Glomerular visceral epithelial cell (primary cell): ENCODE data around the gene OGFOD3.
"Not testable (repeated sequence)": the region's sequence is repeated elsewhere in the genome, so short reads cannot be mapped to it uniquely, and the experiment has no call there.

Experiments
- DNase-seq: peaks from one replicate; pipeline ENCODE4 v3.0.0-alpha.2; 2016; ENCODE audit errors: extremely low spot score

The OGFOD3 gene

DNA sequence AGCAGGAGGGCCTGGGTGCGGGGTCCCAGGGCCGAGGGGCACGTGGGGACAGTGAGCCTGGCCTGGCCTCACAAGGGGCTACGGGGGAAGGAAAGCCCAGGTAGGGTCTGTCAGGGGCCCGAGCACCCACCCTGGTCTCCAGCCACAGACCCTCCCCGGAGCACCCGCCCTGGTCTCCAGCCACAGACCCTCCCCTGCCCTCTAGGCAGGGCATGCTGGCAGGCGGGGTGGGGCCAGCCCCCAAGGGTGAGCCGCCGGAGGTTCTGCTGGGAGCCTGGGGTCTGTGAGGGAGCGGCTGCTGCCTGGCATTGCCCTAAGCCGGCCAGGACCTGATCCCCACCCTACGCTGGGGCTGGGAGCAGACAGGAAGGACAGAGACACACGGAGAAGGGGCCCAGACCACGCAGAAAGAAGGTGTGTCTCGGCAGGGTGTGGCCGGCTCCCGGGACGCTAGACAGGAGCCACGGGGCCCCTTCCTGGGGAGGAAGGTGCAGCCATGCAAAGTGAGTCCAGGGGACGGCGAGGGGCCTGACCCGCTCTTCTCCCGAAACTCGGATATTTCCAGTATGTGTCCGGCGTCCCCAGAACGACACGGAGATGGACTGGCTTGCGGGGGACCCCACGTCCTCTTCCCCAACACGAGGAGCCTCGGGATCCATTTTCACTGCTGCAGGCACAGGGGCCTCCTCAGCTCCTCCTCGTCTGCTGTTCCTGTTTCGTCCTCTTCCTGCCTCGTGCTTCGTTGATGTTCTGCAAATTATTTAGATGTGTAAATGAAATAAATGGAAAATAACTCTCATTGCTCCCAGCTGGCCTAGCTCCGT, 31.3 kb downstream of the OGFOD3 start:
- DNase-seq = no peak

GRCh38 chr17:82386255-82386831, 32.0 kb downstream of the OGFOD3 start:
- DNase-seq = no peak

GRCh38 chr17:82385559-82386254, 32.7 kb downstream of the OGFOD3 start:
- DNase-seq = no peak

GRCh38 chr17:82384730-82385481, 33.5 kb downstream of the OGFOD3 start:
- DNase-seq = peak; percentile 78

GRCh38 chr17:82384051-82384729, 34.2 kb downstream of the OGFOD3 start:
- DNase-seq = no peak

GRCh38 chr17:82383411-82383810, 35.0 kb downstream of the OGFOD3 start:
- no peak for DNase-seq

DNA sequence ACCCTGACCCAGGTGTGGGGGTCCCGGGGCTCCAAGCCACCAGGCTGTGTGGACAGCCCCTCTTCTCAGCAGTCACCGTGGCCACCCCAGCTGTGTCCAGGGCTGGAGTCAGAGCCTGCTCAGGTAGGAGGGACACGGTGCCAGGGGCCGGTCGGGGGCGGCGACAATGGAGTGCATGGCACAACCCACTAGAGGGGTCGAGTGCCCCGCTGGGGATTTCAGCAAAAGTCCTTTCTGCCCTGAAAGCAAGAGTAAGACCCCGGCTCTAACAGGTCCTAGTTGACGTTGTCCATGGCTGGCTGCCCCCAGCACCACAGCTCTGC, 35.5 kb downstream of the OGFOD3 start:
- no peak for DNase-seq

- DNase-seq = not testable (repeated sequence)
These were observed 36.0 kb downstream of the OGFOD3 start for GRCh38 chr17:82382220-82382932.

GRCh38 chr17:82381703-82382009, 36.7 kb downstream of the OGFOD3 start:
- DNase-seq = not testable (repeated sequence)

DNA sequence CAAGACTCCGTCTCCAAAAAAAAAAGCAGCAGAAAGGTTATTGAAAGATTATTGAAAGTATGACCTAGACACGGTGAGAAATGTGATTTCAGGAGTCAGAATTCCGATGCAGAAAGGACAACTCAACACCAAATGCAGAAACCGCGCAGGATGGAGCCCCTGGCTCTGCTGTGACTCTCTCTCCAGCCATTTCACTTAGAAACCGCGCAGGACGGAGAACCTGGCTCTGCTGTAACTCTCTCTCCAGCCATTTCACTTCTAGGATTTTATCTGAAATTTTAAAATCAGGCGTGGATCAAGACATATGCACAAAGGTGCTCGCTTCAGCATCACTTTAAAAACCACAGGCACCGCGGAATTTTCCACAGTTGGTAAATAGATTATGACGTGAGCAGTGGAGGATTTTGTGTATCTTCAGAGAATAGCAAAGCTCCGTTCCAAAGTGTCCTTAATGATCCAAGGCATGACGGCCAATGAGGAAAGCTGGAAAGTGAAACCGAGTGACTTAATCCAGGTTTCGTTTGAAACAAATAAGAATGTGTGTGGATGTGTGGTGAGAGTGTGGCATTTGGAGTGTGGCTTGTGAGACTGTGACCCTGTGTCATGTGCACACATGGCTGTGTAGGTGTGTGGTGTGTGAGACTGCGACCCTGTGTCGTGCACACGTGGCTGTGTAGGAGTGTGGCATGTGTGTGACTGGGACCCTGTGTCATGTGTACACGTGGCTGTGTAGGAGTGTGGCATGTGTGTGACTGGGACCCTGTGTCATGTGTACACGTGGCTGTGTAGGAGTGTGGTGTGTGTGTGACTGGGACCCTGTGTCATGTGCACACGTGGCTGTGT, 37.3 kb downstream of the OGFOD3 start:
- no peak for DNase-seq

DNA sequence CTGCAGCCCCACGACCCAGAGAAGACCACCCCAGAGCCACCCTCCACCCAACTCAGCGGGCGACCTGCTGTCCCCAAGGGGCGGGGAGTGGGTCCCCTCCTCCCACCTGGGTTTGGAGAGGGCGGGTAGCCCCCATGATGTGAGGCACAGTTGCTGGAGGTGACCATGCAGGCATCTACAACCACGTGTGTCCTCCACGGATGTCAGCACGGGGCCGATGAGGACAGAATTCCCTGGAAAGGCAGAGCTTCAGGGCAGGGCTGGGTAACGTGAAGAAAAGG, 39.7 kb downstream of the OGFOD3 start:
- DNase-seq = no peak

- DNase-seq = no peak
These were observed 40.3 kb downstream of the OGFOD3 start for GRCh38 chr17:82377924-82378740.

DNA sequence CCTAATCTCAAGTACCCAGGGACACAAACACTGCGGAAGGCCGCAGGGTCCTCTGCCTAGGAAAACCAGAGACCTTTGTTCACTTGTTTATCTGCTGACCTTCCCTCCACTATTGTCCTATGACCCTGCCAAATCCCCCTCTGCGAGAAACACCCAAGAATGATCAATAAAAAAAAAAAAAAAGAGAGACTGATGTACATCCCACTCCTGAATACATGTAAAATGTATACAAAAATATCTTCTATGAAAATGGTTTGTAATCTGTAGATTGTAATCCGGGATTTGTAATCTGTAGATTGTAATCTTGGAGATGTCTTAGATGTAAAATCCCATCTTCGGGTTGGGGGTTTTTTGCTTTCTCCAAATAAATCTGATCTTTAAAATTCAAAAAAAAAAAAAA, 41.1 kb downstream of the OGFOD3 start:
- DNase-seq = not testable (repeated sequence)

GRCh38 chr17:82376042-82376730, 42.2 kb downstream of the OGFOD3 start:
- DNase-seq = no peak

DNA sequence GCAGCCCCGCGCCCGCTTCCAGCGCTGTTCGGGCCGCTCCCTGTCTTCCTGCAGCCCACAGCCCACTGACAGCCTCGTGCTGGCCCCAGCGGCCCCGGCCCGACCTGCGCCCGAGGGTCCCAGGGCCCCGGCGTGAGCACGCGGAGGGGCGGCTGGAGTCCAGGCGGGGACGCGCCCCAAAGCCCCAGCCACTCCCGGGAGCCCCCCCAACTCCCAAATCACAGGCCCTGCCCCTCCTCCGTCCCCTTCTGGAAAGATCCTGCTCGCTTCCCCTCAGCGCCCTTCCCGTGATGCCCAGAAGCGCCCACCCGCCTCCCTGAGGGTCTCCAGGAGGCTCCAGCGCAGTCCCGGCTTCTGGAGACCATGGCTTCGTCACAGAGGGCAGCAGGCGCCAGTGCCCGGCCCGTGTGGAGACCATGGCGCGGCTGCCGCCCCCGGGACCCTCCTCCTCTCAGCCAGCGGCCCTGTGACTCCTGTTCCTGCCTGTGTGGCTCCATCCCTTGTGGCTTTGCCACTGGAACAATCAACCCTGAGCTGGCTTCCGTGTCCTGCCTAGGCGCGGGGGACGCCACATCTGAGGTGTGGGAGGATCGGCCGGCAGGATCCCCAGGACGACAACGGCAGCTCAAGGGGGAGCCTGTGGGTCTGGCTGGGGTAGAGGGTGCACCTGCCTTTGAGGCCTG, 42.9 kb downstream of the OGFOD3 start:
- no peak for DNase-seq

- no peak for DNase-seq
These were observed 43.6 kb downstream of the OGFOD3 start for GRCh38 chr17:82374626-82375331.

DNA sequence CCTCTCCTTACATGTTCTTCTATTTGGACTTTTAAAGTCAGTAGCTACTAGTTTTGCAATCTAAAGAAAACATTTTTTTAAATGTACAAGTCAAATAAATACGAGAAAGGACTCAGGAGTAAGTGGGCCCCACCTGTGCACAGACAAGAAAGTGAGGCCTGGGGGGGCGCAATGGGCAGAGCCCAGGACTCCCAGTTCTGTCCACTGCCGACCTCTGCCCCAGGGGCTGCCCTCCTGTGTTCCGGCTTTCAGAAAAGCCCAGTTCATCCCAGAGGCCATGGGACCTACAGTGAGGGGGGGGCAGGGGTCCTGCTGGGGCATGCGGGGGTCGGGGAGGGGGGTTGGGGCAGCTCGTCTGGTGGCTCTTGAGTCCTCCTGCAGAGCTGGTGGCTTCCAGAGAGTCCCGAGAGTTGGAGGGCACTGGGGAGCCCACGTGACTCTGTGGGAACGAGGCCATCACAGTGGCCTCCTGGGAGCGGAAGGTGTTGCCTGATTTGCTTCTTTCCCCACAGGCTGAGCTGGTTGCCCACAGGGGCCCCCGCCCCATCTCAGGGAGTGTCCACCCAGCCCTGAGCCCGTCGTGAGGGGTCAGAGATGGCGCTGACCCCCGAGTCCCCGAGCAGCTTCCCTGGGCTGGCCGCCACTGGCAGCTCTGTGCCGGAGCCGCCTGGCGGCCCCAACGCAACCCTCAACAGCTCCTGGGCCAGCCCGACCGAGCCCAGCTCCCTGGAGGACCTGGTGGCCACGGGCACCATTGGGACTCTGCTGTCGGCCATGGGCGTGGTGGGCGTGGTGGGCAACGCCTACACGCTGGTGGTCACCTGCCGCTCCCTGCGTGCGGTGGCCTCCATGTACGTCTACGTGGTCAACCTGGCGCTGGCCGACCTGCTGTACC, 44.4 kb downstream of the OGFOD3 start:
- no peak for DNase-seq
